22Rv1 (cell line): Measurements from ENCODE around the gene MSANTD1.

ENCODE experiments used
- H3K27ac ChIP-seq: fragments of 450-650 bp; 2 replicates; pipeline ENCODE4 v1.5.1; 2017
- ZFX ChIP-seq: fragments of 450-650 bp; IDR thresholded peaks from 2 replicates; pipeline ENCODE4 v1.6.1; 2017; ENCODE audit warnings: antibody characterized with exemption, borderline replicate concordance
- TF ChIP-seq, protein P1 (sequence below): fragments of 450-650 bp; IDR thresholded peaks from 2 replicates; pipeline ENCODE4 v1.5.1; 2017; ENCODE audit warnings: mild to moderate bottlenecking

The MSANTD1 gene

DNA sequence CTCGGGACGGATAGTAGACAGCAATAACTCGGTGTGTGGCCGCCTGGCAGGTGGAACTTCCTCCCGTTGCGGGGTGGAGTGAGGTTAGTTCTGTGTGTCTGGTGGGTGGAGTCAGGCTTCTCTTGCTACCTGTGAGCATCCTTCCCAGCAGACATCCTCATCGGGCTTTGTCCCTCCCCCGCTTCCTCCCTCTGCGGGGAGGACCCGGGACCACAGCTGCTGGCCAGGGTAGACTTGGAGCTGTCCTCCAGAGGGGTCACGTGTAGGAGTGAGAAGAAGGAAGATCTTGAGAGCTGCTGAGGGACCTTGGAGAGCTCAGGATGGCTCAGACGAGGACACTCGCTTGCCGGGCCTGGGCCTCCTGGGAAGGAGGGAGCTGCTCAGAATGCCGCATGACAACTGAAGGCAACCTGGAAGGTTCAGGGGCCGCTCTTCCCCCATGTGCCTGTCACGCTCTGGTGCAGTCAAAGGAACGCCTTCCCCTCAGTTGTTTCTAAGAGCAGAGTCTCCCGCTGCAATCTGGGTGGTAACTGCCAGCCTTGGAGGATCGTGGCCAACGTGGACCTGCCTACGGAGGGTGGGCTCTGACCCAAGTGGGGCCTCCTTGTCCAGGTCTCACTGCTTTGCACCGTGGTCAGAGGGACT is 5.7 kb upstream of the MSANTD1 start:
- no peak for TF ChIP-seq ZFX
- TF ChIP-seq, protein P1, sequence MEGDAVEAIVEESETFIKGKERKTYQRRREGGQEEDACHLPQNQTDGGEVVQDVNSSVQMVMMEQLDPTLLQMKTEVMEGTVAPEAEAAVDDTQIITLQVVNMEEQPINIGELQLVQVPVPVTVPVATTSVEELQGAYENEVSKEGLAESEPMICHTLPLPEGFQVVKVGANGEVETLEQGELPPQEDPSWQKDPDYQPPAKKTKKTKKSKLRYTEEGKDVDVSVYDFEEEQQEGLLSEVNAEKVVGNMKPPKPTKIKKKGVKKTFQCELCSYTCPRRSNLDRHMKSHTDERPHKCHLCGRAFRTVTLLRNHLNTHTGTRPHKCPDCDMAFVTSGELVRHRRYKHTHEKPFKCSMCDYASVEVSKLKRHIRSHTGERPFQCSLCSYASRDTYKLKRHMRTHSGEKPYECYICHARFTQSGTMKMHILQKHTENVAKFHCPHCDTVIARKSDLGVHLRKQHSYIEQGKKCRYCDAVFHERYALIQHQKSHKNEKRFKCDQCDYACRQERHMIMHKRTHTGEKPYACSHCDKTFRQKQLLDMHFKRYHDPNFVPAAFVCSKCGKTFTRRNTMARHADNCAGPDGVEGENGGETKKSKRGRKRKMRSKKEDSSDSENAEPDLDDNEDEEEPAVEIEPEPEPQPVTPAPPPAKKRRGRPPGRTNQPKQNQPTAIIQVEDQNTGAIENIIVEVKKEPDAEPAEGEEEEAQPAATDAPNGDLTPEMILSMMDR, result no peak
- H3K27ac ChIP-seq, result no peak overlapping the region

DNA sequence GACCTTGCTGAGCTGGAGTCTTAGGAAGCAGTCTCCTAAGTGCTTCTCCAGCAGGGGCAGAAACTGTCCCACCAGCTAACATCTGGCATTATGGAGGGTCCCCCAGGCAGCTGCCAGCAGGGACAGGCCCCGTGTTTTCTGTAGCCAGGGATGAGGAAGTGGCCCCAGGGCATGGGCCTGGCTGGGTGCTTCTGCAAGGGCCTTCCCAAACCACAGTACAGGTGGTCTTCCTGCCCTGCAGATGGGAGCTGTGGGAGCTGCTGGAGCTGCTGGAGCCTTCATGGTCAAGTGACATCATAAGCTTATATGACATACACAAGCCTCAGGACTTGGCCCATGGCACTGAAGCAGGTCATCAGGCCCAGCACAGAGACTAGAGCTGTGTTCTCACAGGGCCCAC is 5.0 kb upstream of the MSANTD1 start:
- H3K27ac ChIP-seq, result no peak overlapping the region

DNA sequence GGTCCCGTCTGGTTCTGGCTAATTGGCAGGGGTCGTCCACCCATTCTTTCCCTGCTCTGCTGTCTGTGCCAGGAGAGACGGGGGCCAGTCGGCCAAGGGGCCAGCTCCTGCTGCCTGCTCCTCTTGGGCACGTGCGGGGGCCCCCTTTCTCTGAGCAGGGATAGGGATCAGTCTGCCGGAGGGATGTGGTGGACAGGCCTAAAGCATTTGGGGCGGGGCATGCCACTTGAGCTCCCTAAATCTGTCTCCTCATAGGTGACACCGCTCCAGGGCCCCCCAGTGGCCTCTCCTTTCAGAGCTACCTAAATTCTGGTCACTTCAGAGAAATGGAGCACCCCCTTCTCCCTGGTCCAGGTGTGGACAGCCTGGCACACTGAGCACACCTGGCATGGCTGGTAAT is 4.2 kb upstream of the MSANTD1 start:
- TF ChIP-seq, protein P1, result no peak
- TF ChIP-seq ZFX, result no peak
- H3K27ac ChIP-seq, result no peak overlapping the region

More for the DNA sequence above, 5.0 kb upstream of the MSANTD1 start:
- TF ChIP-seq, protein P1, result no peak
- TF ChIP-seq ZFX, result no peak

DNA sequence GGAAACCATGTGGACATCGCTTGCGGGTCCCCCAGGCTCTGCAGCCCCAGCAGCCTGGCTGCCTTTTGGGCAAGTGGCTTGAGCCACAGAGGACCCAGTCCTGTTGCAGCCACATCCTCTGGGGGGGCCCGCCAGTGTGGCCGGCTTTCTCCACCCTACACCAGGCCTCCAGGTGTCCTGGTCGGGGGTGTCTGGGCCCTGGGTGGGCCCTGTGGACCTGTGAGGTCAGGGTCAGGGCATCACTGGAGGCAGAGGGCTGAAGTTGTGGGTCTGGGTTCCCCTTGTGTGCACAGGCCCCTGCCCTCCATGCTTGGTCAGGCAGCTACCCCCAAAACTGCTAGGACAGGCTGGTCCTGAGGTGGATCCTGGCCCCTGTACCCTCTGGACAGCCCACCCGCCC is 3.3 kb upstream of the MSANTD1 start:
- TF ChIP-seq, protein P1, result no peak
- TF ChIP-seq ZFX, result no peak

DNA sequence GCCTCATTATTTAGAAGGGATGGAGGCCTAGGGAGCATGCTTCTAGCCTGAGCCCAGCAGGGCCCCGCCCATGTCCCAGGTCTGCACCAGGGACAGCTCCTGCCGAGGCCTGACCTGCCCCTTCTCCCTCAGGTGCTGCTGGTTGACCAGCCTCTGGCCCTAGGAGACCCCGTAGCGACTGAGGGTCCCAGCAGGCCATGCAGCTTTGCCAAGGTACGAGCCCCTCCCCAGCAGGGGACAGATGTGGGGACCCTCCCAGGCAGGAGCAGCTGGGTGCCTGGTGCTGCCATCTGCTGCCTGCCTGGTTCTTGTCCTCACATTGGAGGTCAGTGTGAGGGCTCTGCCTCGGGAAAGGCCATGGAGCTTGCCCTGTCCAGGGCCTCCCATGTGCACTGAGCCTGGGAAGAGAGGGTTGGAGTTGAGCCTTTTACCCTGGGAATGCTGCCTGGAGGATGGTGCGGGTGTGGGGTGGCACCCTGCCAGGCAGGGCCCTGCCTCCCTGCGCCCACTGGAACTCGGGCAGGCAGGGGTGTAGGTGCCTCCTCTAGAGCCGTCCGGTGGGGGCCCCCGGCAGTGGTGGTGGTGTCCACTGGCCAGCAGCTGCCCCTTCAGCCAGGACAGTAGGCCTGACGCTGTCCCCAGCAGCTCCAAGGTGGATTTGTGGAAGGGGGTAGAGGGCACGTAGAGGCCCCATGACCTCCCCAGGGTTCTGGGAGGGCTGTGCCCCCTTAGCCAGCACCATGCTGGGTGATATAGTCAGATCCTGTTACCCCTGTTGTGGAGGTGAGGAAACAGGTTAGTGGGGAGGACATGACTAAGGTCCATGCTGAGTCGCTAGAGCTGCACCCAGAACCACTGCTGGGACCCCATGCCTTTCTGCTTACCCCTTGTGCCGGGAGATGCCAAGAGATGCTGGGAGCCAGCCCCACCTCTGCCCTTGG is 2.2 kb upstream of the MSANTD1 start:
- TF ChIP-seq, protein P1, result 0 out of 2 replicates have a peak, but pooled peaks have one; percentile 12
- TF ChIP-seq ZFX, result no peak
- no peak overlapping the region for H3K27ac ChIP-seq

More for the DNA sequence above, 3.3 kb upstream of the MSANTD1 start:
- H3K27ac ChIP-seq, result no peak overlapping the region

DNA sequence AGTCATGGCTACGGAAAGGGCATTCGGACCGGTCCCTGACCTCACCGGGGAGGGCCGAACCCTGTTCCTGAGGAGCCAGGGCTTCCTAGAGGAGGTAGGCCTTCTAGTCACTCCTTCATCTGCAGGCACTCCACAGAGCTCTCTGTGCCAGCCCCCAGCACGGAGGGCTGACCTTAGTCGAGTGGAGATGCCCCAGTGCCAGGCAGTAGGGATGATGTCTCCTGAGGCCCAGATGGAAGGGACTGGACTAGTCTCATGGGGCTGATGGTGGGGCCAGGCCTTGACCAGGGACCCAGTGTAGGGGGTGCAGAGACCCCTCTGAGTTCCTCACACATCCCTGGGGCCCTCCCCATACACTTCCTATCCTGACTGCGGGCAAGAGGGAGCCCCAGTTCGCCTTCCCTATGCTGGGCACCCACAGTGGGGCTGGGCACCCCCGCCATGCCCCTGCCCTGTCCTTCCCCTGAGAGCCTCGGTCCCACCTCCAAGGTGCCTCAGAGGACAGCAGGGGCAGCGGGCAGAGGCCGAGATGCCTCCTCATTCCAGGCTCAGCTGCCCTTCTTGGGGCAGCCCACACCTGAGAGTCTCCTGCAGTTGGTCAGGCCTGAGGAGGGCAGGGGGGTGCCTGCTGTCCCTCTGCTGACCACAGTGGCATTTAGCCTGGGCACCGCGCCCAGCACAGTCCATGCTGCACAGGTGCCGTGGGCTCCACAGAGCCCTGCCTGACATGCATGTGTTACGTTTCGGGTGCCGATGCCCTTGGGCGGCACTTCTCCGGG is 1.4 kb upstream of the MSANTD1 start:
- no peak overlapping the region for H3K27ac ChIP-seq
- TF ChIP-seq, protein P1, result no peak
- TF ChIP-seq ZFX, result no peak
